Measurements from ENCODE around the gene TMEM91.
A peak's percentile ranks its signal among the peaks of the same experiment; 100 is the strongest.

Gene TMEM91

GRCh38 chr19:41353466-41354342 lies 22.6 kb upstream of the TMEM91 start, which contains the start of gene TGFB1:
Gene TGFB1 (minus strand): TSS chr19:41353922. CDS start chr19:41353044, 878 bp downstream.
- TF ChIP-seq POLR2AphosphoS5 (IDR thresholded peaks at IDR 0.05; ENCODE audit: low read depth, low read length) (peak; percentile 55), TAF1 (IDR thresholded peaks at IDR 0.05; ENCODE audit: borderline replicate concordance, insufficient read depth, low read length) (0 out of 2 replicates have a peak, but pooled peaks have one; percentile 4), SIN3A (IDR thresholded peaks at IDR 0.05; ENCODE audit: borderline replicate concordance, insufficient read depth, low read length) (no peak), FOXP2 (optimal IDR thresholded peaks at IDR 0.05; ENCODE audit: borderline replicate concordance, extremely low read depth, extremely low read length, insufficient read depth) (no peak), REST (IDR thresholded peaks at IDR 0.05; ENCODE audit: insufficient read depth in 1 of 2, low read depth in 2 of 2, low read length in 2 of 2) (0 out of 4 replicates have a peak, but pooled peaks of 1 of the 2 experiments have one; percentile 10)

GRCh38 chr19:41354343-41354953 lies 21.9 kb upstream of the TMEM91 start:
- no peak for TF ChIP-seq FOXP2 (optimal IDR thresholded peaks at IDR 0.05; ENCODE audit: borderline replicate concordance, extremely low read depth, extremely low read length, insufficient read depth)
- no peak for TF ChIP-seq POLR2AphosphoS5 (IDR thresholded peaks at IDR 0.05; ENCODE audit: low read depth, low read length)
- no peak for TF ChIP-seq TAF1 (IDR thresholded peaks at IDR 0.05; ENCODE audit: borderline replicate concordance, insufficient read depth, low read length)
- TF ChIP-seq REST (IDR thresholded peaks at IDR 0.05; ENCODE audit: insufficient read depth in 1 of 2, low read depth in 2 of 2, low read length in 2 of 2) = no peak
- no peak for TF ChIP-seq SIN3A (IDR thresholded peaks at IDR 0.05; ENCODE audit: borderline replicate concordance, insufficient read depth, low read length)

GRCh38 chr19:41355035-41355434 lies 21.3 kb upstream of the TMEM91 start:
- no peak for TF ChIP-seq POLR2AphosphoS5 (IDR thresholded peaks at IDR 0.05; ENCODE audit: low read depth, low read length)
- no peak for TF ChIP-seq FOXP2 (optimal IDR thresholded peaks at IDR 0.05; ENCODE audit: borderline replicate concordance, extremely low read depth, extremely low read length, insufficient read depth)
- TF ChIP-seq REST (IDR thresholded peaks at IDR 0.05; ENCODE audit: insufficient read depth in 1 of 2, low read depth in 2 of 2, low read length in 2 of 2) = no peak
- no peak for TF ChIP-seq SIN3A (IDR thresholded peaks at IDR 0.05; ENCODE audit: borderline replicate concordance, insufficient read depth, low read length)
- TF ChIP-seq TAF1 (IDR thresholded peaks at IDR 0.05; ENCODE audit: borderline replicate concordance, insufficient read depth, low read length) = no peak

- TF ChIP-seq REST (IDR thresholded peaks at IDR 0.05; ENCODE audit: insufficient read depth in 1 of 2, low read depth in 2 of 2, low read length in 2 of 2) = no peak
- TF ChIP-seq TAF1 (IDR thresholded peaks at IDR 0.05; ENCODE audit: borderline replicate concordance, insufficient read depth, low read length) = no peak
- no peak for TF ChIP-seq POLR2AphosphoS5 (IDR thresholded peaks at IDR 0.05; ENCODE audit: low read depth, low read length)
- no peak for TF ChIP-seq SIN3A (IDR thresholded peaks at IDR 0.05; ENCODE audit: borderline replicate concordance, insufficient read depth, low read length)
- TF ChIP-seq FOXP2 (optimal IDR thresholded peaks at IDR 0.05; ENCODE audit: borderline replicate concordance, extremely low read depth, extremely low read length, insufficient read depth) = no peak
Measured at GRCh38 chr19:41355802-41356201, 20.5 kb upstream of the TMEM91 start.

All from PFSK-1 (cell line).